ENCODE measurements around the gene NDUFA3. TPM values are rescaled to one million over a fixed set of nuclear protein-coding genes. Genes with fewer than 3 reads are reported as not detected.
"Not testable (repeated sequence)": the region's sequence is repeated elsewhere in the genome, so short reads cannot be mapped to it uniquely, and the experiment has no call there.

The NDUFA3 gene
- total and polyA plus RNA-seq, 2 of the 13 experiments (the other 11 are each of a cell fraction or from before 2014, with no cell fraction given) = 31.6 to 75.4 TPM

DNA sequence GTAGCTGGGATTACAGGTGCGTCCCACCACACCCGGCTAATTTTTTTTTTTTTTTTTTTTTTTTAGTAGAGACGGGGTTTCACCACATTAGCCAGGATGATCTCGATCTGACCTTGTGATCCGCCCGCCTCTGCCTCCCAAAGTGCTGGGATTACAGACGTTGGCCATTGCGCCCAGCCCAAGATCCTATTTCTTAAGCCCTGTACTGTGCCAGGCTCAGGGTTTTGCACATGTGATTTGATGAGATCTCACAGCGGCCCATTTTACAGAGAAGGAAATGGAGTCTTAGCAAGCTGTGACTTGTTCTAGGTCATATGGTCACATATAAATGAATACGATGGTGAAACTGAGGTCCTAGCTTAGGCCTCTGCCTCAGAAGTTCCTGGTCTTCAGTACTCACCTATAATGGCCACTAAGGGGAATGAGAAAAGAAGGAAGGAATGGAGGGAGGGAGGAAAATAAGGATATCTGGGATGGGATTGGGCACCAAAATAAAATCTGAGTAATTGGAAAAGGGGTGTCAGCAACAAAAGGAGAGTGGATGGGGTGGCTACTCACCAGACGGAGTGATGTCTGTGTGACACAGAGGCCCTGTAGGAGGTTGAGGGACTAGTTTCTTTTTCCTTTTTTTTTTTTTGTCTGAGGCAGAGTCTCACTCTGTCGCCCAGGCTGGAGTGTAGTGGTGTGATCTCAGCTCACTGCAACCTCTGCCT, 3.3 kb upstream of the NDUFA3 start:
- no peaks in the 10 kb centered on the region for H3K9me3 ChIP-seq (ENCODE audit: low read length)
- ATAC-seq = no peak
- H2AFZ ChIP-seq (ENCODE audit: low read length) = no peak overlapping the region
- FAIRE-seq = no peak
- ChIA-PET CTCF (ENCODE audit: low intra/inter-chr PET ratio, low total read pairs) (no interaction called here), POLR2A (no interaction called here)
- 65% methylated on average over 12 of the region's 12 CpGs for WGBS (ENCODE audit: low lambda C conversion rate)
- in situ Hi-C loops (cut with HindIII; ENCODE audit: extremely low pct_ligation_motif_present, low pct_unique_long_range_greater_than_20kb) = no loop called here
- H3K27ac ChIP-seq (ENCODE audit: extremely low read length, insufficient read depth, low read length) = no peak overlapping the region
- H3K4me3 ChIP-seq (replicated peaks in 1 of 3; ENCODE audit: insufficient read depth in 1 of 3, low read depth in 2 of 3, low read length in 3 of 3) = no peak overlapping the region
- no peak for DNase-seq (ENCODE audit: low spot score)
- H3K36me3 ChIP-seq (replicated peaks in 1 of 2; ENCODE audit: control insufficient read depth in 1 of 2, insufficient read depth in 2 of 2, low read length in 2 of 2) = no peaks in the 10 kb centered on the region
- H3K4me1 ChIP-seq (ENCODE audit: insufficient read depth, low read length) = peaks cover 27% of the 10 kb centered on the region
- no peak overlapping the region for H3K4me2 ChIP-seq (ENCODE audit: low read depth, low read length)
- intact Hi-C loops (cut with micrococcal nuclease; ENCODE audit: unreplicated experiment) = no loop called here
- no peak overlapping the region for H3K9ac ChIP-seq (ENCODE audit: insufficient read depth, low read depth, low read length)
- no TSS peak for BruUV-seq (replicated peaks)
- TF ChIP-seq CAMTA2 (CRISPR knock-in tag; IDR thresholded peaks at IDR 0.05; ENCODE audit: borderline replicate concordance) = no peak
- no peak for TF ChIP-seq ZC3H4 (CRISPR knock-in tag; IDR thresholded peaks at IDR 0.05; ENCODE audit: borderline replicate concordance)
- no peak for TF ChIP-seq FOXO1 (CRISPR knock-in tag; IDR thresholded peaks at IDR 0.05)
- no peak for TF ChIP-seq RBFOX2 (IDR thresholded peaks at IDR 0.05; ENCODE audit: low read depth, low read length)
- no peak for TF ChIP-seq ZNF747 (CRISPR knock-in tag; IDR thresholded peaks at IDR 0.05; ENCODE audit: borderline replicate concordance)
- TF ChIP-seq SMAD1 (CRISPR knock-in tag; IDR thresholded peaks at IDR 0.05; ENCODE audit: borderline replicate concordance, low read depth) = no peak
- TF ChIP-seq, protein P1, sequence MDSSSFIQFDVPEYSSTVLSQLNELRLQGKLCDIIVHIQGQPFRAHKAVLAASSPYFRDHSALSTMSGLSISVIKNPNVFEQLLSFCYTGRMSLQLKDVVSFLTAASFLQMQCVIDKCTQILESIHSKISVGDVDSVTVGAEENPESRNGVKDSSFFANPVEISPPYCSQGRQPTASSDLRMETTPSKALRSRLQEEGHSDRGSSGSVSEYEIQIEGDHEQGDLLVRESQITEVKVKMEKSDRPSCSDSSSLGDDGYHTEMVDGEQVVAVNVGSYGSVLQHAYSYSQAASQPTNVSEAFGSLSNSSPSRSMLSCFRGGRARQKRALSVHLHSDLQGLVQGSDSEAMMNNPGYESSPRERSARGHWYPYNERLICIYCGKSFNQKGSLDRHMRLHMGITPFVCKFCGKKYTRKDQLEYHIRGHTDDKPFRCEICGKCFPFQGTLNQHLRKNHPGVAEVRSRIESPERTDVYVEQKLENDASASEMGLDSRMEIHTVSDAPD (CRISPR knock-in tag; IDR thresholded peaks at IDR 0.05) = no peak
- TF ChIP-seq GABPA (IDR thresholded peaks at IDR 0.05; ENCODE audit: low read depth, low read length) = no peak
- TF ChIP-seq GABPA (CRISPR knock-in tag; IDR thresholded peaks at IDR 0.05; ENCODE audit: low read depth) = no peak
- TF ChIP-seq ZNF10 (CRISPR knock-in tag; IDR thresholded peaks at IDR 0.05; ENCODE audit: borderline replicate concordance, low read depth) = no peak
- TF ChIP-seq WIZ (CRISPR knock-in tag; IDR thresholded peaks at IDR 0.05) = no peak
- TF ChIP-seq ZNF790 (CRISPR knock-in tag; IDR thresholded peaks at IDR 0.05; ENCODE audit: borderline replicate concordance) = no peak
- no peak for TF ChIP-seq NR3C1 (CRISPR knock-in tag; IDR thresholded peaks at IDR 0.05)
- no peak for TF ChIP-seq KMT2A (CRISPR knock-in tag; IDR thresholded peaks at IDR 0.05)
- TF ChIP-seq, protein P2, sequence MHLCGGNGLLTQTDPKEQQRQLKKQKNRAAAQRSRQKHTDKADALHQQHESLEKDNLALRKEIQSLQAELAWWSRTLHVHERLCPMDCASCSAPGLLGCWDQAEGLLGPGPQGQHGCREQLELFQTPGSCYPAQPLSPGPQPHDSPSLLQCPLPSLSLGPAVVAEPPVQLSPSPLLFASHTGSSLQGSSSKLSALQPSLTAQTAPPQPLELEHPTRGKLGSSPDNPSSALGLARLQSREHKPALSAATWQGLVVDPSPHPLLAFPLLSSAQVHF (CRISPR knock-in tag; IDR thresholded peaks at IDR 0.05) = no peak
- no peaks in the 10 kb centered on the region for H4K20me1 ChIP-seq (ENCODE audit: insufficient read depth, low read length)
- H3K27me3 ChIP-seq (ENCODE audit: control insufficient read depth in 1 of 2, insufficient read depth in 2 of 2, low read length in 2 of 2) = peaks cover 0 to 16% of the 10 kb centered on the region in 2 experiments; a peak in 1 of 5 replicates
- H3K79me2 ChIP-seq (ENCODE audit: insufficient read depth, low read length) = peaks cover 9% of the 10 kb centered on the region

DNA sequence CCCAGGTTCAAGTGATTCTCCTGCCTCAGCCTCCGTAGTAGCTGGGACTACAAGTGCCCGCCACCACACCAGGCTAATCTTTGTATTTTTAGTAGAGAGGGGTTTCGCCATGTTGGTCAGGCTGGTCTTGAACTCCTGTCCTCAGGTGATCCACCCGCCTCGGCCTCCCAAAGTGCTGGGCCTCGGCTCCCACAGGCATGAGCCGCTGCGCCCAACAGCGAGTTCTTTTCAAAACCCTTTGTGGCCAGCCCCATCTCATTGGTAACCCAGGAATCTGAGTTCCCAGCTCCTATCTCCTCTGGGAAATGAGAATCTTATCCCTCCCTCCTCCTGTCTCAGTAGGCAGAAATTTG, 2.8 kb upstream of the NDUFA3 start:
- Histone ChIP-seq H3K27me3 (ENCODE audit: control insufficient read depth in 1 of 2, insufficient read depth in 2 of 2, low read length in 2 of 2) (peaks cover 0 to 14% of the 10 kb centered on the region in 2 experiments; a peak in 1 of 5 replicates), H3K9ac (ENCODE audit: insufficient read depth, low read depth, low read length) (peak overlapping the region; percentile 39; the same call in 1 of the 2 replicates), H3K4me1 (ENCODE audit: insufficient read depth, low read length) (peaks cover 33% of the 10 kb centered on the region), H3K4me2 (ENCODE audit: low read depth, low read length) (peak overlapping the region; percentile 54; the same call in 1 of the 2 replicates)
- intact Hi-C loops (cut with micrococcal nuclease; ENCODE audit: unreplicated experiment); H2AFZ ChIP-seq (ENCODE audit: low read length); H3K9me3 ChIP-seq (ENCODE audit: low read length); H3K4me3 ChIP-seq (replicated peaks in 1 of 3; ENCODE audit: insufficient read depth in 1 of 3, low read depth in 2 of 3, low read length in 3 of 3); POLR2A ChIA-PET; FAIRE-seq; CTCF ChIA-PET (ENCODE audit: low intra/inter-chr PET ratio, low total read pairs); H3K79me2 ChIP-seq (ENCODE audit: insufficient read depth, low read length); H3K27ac ChIP-seq (ENCODE audit: extremely low read length, insufficient read depth, low read length); BruUV-seq (replicated peaks); H4K20me1 ChIP-seq (ENCODE audit: insufficient read depth, low read length); in situ Hi-C loops (cut with HindIII; ENCODE audit: extremely low pct_ligation_motif_present, low pct_unique_long_range_greater_than_20kb); ATAC-seq; DNase-seq (ENCODE audit: low spot score); H3K36me3 ChIP-seq (replicated peaks in 1 of 2; ENCODE audit: control insufficient read depth in 1 of 2, insufficient read depth in 2 of 2, low read length in 2 of 2): not testable (repeated sequence)
- 48% methylated on average over 9 of the region's 9 CpGs for WGBS (ENCODE audit: low lambda C conversion rate)
